HepG2 (cell line): ENCODE data around the gene MED20. TPM values are rescaled to one million over a fixed set of nuclear protein-coding genes. Genes with fewer than 3 reads are reported as not detected.

Source experiments
- ADNP ChIP-seq: sonication (generic); formaldehyde crosslinking; IDR thresholded peaks from 2 replicates; pipeline ENCODE4 v1.4.0; 2020; ENCODE audit warnings: missing genetic modification reagents
- CHD4 ChIP-seq: fragments of 200-600 bp; sonication (generic); IDR thresholded peaks from 2 replicates; pipeline ENCODE4 v1.7.0; 2017; ENCODE audit warnings: mild to moderate bottlenecking, low read length, borderline replicate concordance
- GATAD2A ChIP-seq: IDR thresholded peaks from 2 replicates; pipeline ENCODE4 v1.6.1; 2016
- GZF1 ChIP-seq: sonication (generic); formaldehyde crosslinking; IDR thresholded peaks from 2 replicates; pipeline ENCODE4 v1.5.1; 2020; ENCODE audit warnings: mild to moderate bottlenecking, missing genetic modification reagents
- HNF4A ChIP-seq: sonication (generic); formaldehyde crosslinking; IDR thresholded peaks from 2 replicates; pipeline ENCODE4 v1.4.0; 2020; ENCODE audit warnings: missing genetic modification reagents
- KAT2B ChIP-seq: fragments of 150-350 bp; IDR thresholded peaks from 2 replicates; pipeline ENCODE4 v1.6.1; 2014; ENCODE audit warnings: low read depth, low read length, borderline replicate concordance
- KDM1A ChIP-seq: IDR thresholded peaks from 2 replicates; pipeline ENCODE4 v1.6.1; 2016; ENCODE audit warnings: missing compliant biosample characterization
- MXI1 ChIP-seq: IDR thresholded peaks from 3 replicates; pipeline ENCODE4 v1.6.1; 2012; ENCODE audit warnings: low read depth, low read length, inconsistent platforms, borderline replicate concordance
- MZF1 ChIP-seq: sonication (generic); formaldehyde crosslinking; IDR thresholded peaks from 2 replicates; pipeline ENCODE4 v1.8.1; 2023; ENCODE audit warnings: mild to moderate bottlenecking, missing genetic modification reagents, borderline replicate concordance
- NCOR1 ChIP-seq: fragments of 200-600 bp; sonication (generic); IDR thresholded peaks from 2 replicates; pipeline ENCODE4 v1.7.0; 2017; ENCODE audit warnings: antibody characterized with exemption, low read length, borderline replicate concordance
- NFIC ChIP-seq: IDR thresholded peaks from 2 replicates; pipeline ENCODE4 v1.6.1; 2012; ENCODE audit warnings: mild to moderate bottlenecking, low read length, inconsistent platforms
- NR2F1 ChIP-seq, 2 experiments: fragments of 450-650 bp in 1 of 2; formaldehyde crosslinking in 1 of 2; IDR thresholded peaks; 2 replicates each; pipeline versions ENCODE4 v1.5.0 to v1.6.1; 2016 to 2020; ENCODE audit warnings: mild to moderate bottlenecking in 1 of 2, missing compliant biosample characterization in 1 of 2, missing genetic modification reagents in 1 of 2, moderate library complexity in 1 of 2
- NR2F6 ChIP-seq, 2 experiments: IDR thresholded peaks; 2 replicates each; pipeline ENCODE4 v1.6.1; 2016; ENCODE audit warnings: antibody characterized with exemption in 1 of 2, mild to moderate bottlenecking in 1 of 2
- ONECUT2 ChIP-seq: sonication (generic); formaldehyde crosslinking; IDR thresholded peaks from 2 replicates; pipeline ENCODE4 v1.4.0; 2020; ENCODE audit warnings: missing genetic modification reagents
- ZEB1 ChIP-seq: IDR thresholded peaks from 2 replicates; pipeline ENCODE4 v1.6.1; 2012; ENCODE audit warnings: mild to moderate bottlenecking, low read depth, inconsistent platforms; ENCODE audit not compliant: insufficient replicate concordance
- ZNF564 ChIP-seq: sonication (generic); formaldehyde crosslinking; IDR thresholded peaks from 2 replicates; pipeline ENCODE4 v1.8.1; 2023; ENCODE audit warnings: mild to moderate bottlenecking, missing genetic modification reagents
- ZNF652 ChIP-seq: IDR thresholded peaks from 2 replicates; pipeline ENCODE4 v1.6.1; 2016; ENCODE audit warnings: low read depth, borderline replicate concordance
- ZNF672 ChIP-seq: sonication (generic); formaldehyde crosslinking; IDR thresholded peaks from 2 replicates; pipeline ENCODE4 v1.8.1; 2022; ENCODE audit warnings: missing genetic modification reagents
- ZNF703 ChIP-seq: sonication (generic); formaldehyde crosslinking; IDR thresholded peaks from 2 replicates; pipeline ENCODE4 v1.5.1; 2020; ENCODE audit warnings: missing genetic modification reagents, mild to moderate bottlenecking, moderate library complexity, borderline replicate concordance
- ZSCAN9 ChIP-seq: IDR thresholded peaks from 2 replicates; pipeline ENCODE4 v1.6.1; 2016; ENCODE audit warnings: borderline replicate concordance
- polyA plus RNA-seq, 8 experiments: library from polyadenylated mRNA; depleted of rRNA in 3 of 8; stranded (reverse) in 7 of 8; unstranded in 1 of 8; fragments of >200 nt; fragmentation: Illumina TruSeq in 4 of 8; extraction: Trizol in 4 of 8; gene quantifications; 2 replicates each; pipeline versions ENCODE4 v1.2.1 to v1.2.3, GENCODE V29; 2011 to 2016; ENCODE audit warnings: low read depth in 4 of 8, missing spikeins in 1 of 8, mixed read lengths in 1 of 8; ENCODE audit not compliant: insufficient read depth in 1 of 8
- total RNA-seq, 5 experiments: library from RNA; depleted of rRNA; stranded (reverse); fragments of >200 nt; fragmentation: Illumina TruSeq; extraction: Trizol; gene quantifications; 2 replicates each; pipeline ENCODE4 v1.2.3, GENCODE V29; 2016; ENCODE audit warnings: low read depth in 1 of 5
- TF ChIP-seq, protein P1 (sequence below): IDR thresholded peaks from 2 replicates; pipeline ENCODE4 v1.6.1; 2012; ENCODE audit warnings: low read depth, low read length, improper control_type of control experiment
- TF ChIP-seq, protein P2 (sequence below): IDR thresholded peaks from 2 replicates; pipeline ENCODE4 v1.6.1; 2016; ENCODE audit warnings: low read depth
- TF ChIP-seq, protein P3 (sequence below): sonication (generic); formaldehyde crosslinking; IDR thresholded peaks from 2 replicates; pipeline ENCODE4 v1.4.0; 2020; ENCODE audit warnings: missing genetic modification reagents
- TF ChIP-seq, protein P4 (sequence below): sonication (generic); formaldehyde crosslinking; IDR thresholded peaks from 2 replicates; pipeline ENCODE4 v1.8.1; 2022; ENCODE audit warnings: low read depth, mild to moderate bottlenecking, missing genetic modification reagents

Gene MED20
- total and polyA plus RNA-seq, 2 of the 13 experiments (the other 11 are each of a cell fraction or from before 2014, with no cell fraction given) = 28.1 to 41.1 TPM

DNA sequence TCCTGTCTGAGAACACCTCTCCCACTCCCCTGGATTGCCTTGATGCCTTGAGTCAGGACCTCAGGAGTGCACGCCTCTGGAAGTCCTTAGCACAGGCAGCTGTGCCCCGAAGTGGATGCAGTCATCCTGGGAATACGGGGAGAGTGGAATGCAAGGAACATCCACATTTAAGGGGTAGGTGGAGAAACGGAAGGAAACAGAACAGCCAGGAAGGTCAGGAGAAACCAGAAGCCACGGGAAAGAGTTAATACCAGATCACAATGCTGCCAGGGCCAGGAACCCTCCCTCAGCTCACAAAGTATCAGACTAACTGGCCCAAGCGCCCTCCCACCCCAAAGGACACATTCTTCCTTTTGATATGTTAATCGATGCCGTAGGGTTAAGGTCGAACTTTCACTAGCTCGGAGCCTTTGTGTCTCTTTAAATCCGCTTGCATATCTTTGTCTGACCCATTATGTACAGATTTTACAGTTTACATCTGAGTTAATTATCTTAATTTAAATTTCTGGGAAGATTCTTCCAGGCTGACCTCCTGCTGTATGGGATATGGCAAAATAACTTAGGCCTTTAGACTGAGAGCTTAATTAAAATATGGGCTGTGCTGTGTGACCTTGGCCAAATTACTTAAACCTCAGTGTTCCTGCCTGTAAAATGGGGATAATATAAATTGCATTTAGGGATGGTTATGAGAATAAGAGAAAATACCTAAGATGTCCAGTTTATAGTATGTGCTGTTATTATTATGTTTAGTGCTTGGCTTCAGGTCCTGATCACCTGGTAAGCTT lies 44.7 kb upstream of the MED20 start (continued):
- peak; percentile 34; the same call in 1 of the 2 replicates for TF ChIP-seq NCOR1
- no peak for TF ChIP-seq MZF1
- no peak for TF ChIP-seq GATAD2A
- peak; percentile 52; the same call in 1 of the 2 replicates for TF ChIP-seq NR2F6 (IDR thresholded peaks at IDR 0.05)
- no peak for TF ChIP-seq NR2F6 (CRISPR knock-in tag; IDR thresholded peaks at IDR 0.05)
- peak; percentile 17; the same call in 1 of the 2 replicates for TF ChIP-seq KAT2B
- TF ChIP-seq ZNF703 = no peak
- TF ChIP-seq ZNF652 (CRISPR knock-in tag) = peak; percentile 83
- peak in 1 of 2 experiments; percentile 30; a peak in 1 of 4 replicates for TF ChIP-seq NR2F1 (CRISPR knock-in tag; IDR thresholded peaks at IDR 0.05)
- TF ChIP-seq, protein P1, sequence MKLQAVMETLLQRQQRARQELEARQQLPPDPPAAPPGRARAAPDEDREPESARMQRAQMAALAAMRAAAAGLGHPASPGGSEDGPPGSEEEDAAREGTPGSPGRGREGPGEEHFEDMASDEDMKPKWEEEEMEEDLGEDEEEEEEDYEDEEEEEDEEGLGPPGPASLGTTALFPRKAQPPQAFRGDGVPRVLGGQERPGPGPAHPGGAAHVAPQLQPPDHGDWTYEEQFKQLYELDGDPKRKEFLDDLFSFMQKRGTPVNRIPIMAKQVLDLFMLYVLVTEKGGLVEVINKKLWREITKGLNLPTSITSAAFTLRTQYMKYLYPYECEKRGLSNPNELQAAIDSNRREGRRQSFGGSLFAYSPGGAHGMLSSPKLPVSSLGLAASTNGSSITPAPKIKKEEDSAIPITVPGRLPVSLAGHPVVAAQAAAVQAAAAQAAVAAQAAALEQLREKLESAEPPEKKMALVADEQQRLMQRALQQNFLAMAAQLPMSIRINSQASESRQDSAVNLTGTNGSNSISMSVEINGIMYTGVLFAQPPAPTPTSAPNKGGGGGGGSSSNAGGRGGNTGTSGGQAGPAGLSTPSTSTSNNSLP = peak; percentile 82
- peak; percentile 35; the same call in 1 of the 2 replicates for TF ChIP-seq HNF4A
- TF ChIP-seq GZF1 (CRISPR knock-in tag) = no peak
- TF ChIP-seq, protein P2, sequence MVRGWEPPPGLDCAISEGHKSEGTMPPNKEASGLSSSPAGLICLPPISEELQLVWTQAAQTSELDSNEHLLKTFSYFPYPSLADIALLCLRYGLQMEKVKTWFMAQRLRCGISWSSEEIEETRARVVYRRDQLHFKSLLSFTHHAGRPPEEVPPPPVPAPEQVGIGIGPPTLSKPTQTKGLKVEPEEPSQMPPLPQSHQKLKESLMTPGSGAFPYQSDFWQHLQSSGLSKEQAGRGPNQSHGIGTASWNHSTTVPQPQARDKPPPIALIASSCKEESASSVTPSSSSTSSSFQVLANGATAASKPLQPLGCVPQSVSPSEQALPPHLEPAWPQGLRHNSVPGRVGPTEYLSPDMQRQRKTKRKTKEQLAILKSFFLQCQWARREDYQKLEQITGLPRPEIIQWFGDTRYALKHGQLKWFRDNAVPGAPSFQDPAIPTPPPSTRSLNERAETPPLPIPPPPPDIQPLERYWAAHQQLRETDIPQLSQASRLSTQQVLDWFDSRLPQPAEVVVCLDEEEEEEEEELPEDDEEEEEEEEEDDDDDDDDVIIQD = no peak
- no peak for TF ChIP-seq ZNF564
- TF ChIP-seq, protein P3, sequence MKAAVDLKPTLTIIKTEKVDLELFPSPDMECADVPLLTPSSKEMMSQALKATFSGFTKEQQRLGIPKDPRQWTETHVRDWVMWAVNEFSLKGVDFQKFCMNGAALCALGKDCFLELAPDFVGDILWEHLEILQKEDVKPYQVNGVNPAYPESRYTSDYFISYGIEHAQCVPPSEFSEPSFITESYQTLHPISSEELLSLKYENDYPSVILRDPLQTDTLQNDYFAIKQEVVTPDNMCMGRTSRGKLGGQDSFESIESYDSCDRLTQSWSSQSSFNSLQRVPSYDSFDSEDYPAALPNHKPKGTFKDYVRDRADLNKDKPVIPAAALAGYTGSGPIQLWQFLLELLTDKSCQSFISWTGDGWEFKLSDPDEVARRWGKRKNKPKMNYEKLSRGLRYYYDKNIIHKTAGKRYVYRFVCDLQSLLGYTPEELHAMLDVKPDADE (CRISPR knock-in tag) = no peak
- TF ChIP-seq ONECUT2 = peak; percentile 67; the same call in 1 of the 2 replicates
- TF ChIP-seq, protein P4, sequence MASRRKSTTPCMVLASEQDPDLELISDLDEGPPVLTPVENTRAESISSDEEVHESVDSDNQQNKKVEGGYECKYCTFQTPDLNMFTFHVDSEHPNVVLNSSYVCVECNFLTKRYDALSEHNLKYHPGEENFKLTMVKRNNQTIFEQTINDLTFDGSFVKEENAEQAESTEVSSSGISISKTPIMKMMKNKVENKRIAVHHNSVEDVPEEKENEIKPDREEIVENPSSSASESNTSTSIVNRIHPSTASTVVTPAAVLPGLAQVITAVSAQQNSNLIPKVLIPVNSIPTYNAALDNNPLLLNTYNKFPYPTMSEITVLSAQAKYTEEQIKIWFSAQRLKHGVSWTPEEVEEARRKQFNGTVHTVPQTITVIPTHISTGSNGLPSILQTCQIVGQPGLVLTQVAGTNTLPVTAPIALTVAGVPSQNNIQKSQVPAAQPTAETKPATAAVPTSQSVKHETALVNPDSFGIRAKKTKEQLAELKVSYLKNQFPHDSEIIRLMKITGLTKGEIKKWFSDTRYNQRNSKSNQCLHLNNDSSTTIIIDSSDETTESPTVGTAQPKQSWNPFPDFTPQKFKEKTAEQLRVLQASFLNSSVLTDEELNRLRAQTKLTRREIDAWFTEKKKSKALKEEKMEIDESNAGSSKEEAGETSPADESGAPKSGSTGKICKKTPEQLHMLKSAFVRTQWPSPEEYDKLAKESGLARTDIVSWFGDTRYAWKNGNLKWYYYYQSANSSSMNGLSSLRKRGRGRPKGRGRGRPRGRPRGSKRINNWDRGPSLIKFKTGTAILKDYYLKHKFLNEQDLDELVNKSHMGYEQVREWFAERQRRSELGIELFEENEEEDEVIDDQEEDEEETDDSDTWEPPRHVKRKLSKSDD (CRISPR knock-in tag) = no peak
- 0 out of 2 replicates have a peak, but pooled peaks have one; percentile 17 for TF ChIP-seq ADNP (CRISPR knock-in tag)
- TF ChIP-seq ZEB1 = no peak
- TF ChIP-seq KDM1A = peak; percentile 90
- TF ChIP-seq CHD4 = peak; percentile 99
- TF ChIP-seq ZNF672 (CRISPR knock-in tag) = no peak
- TF ChIP-seq ZSCAN9 = no peak
- TF ChIP-seq NFIC = no peak
- TF ChIP-seq MXI1 = no peak
